H1 (cell line): Measurements from ENCODE around the gene DHRS4. TPM values are rescaled to one million over a fixed set of nuclear protein-coding genes. Genes with fewer than 3 reads are reported as not detected.
A peak's percentile ranks its signal among the peaks of the same experiment; 100 is the strongest.
"Not testable (repeated sequence)": the region's sequence is repeated elsewhere in the genome, so short reads cannot be mapped to it uniquely, and the experiment has no call there.

ENCODE experiments used
- CTCF ChIA-PET: fragments of 300-600 bp; sonication (Branson Sonifier 250); formaldehyde crosslinking; loops from one replicate; lab custom pipeline; 2021; ENCODE audit not compliant: partially characterized antibody; lab: Charles Lee
- POLR2A ChIA-PET: fragments of 300-600 bp; sonication (Branson Sonifier 250); formaldehyde crosslinking; loops from one replicate; lab custom pipeline; 2021; ENCODE audit warnings: inconsistent platforms; ENCODE audit not compliant: partially characterized antibody; lab: Charles Lee
- DNase-seq, 2 experiments: peaks; one replicate each; pipeline versions ENCODE4 v3.0.0 to v3.0.0-alpha.2; 2010 to 2022; ENCODE audit warnings: low spot score in 2 of 2, low read depth in 1 of 2, mixed read lengths in 1 of 2
- FAIRE-seq: peaks from 2 replicates; lab custom pipeline; 2011; peaks lifted over from hg19 to GRCh38; lab: Jason Lieb, UNC
- H2AFZ ChIP-seq: 2 replicates; pipeline ENCODE4 v1.8.1; 2012; ENCODE audit warnings: low read length, inconsistent platforms
- H2AK5ac ChIP-seq: 2 replicates; pipeline ENCODE4 v1.6.1; 2013; ENCODE audit warnings: low read depth, low read length
- H2BK120ac ChIP-seq: replicated peaks from 2 replicates; pipeline ENCODE3; 2013; ENCODE audit warnings: low read depth, low read length, inconsistent platforms
- H2BK12ac ChIP-seq: 2 replicates; pipeline ENCODE4 v1.6.1; 2013; ENCODE audit warnings: low read depth, low read length
- H2BK15ac ChIP-seq: 2 replicates; pipeline ENCODE4 v1.6.1; 2013; ENCODE audit warnings: low read length
- H2BK20ac ChIP-seq: 2 replicates; pipeline ENCODE4 v1.6.1; 2013; ENCODE audit warnings: low read length
- H2BK5ac ChIP-seq: 2 replicates; pipeline ENCODE4 v1.6.1; 2013; ENCODE audit warnings: low read depth, low read length
- H3K14ac ChIP-seq: 2 replicates; pipeline ENCODE4 v1.6.1; 2013; ENCODE audit warnings: inconsistent platforms; ENCODE audit not compliant: insufficient read length
- H3K18ac ChIP-seq: 2 replicates; pipeline ENCODE4 v1.6.1; 2013; ENCODE audit warnings: low read length; ENCODE audit errors: extremely low read depth
- H3K23ac ChIP-seq: 2 replicates; pipeline ENCODE4 v1.6.1; 2013; ENCODE audit warnings: inconsistent platforms; ENCODE audit not compliant: insufficient read length
- H3K23me2 ChIP-seq: 2 replicates; pipeline ENCODE4 v1.6.1; 2013; ENCODE audit warnings: low read depth, low read length
- H3K27ac ChIP-seq: 2 replicates; pipeline ENCODE4 v1.6.1; 2011; ENCODE audit warnings: low read depth, low read length, inconsistent platforms
- H3K27me3 ChIP-seq, 4 experiments: replicated peaks in 1 of 4; 1 replicate in 1 of 4; 2 replicates in 3 of 4; pipeline versions ENCODE4 v1.6.1 to v1.8.1; 2011 to 2013; ENCODE audit warnings: low read length in 3 of 4, mild to moderate bottlenecking in 3 of 4, inconsistent platforms in 2 of 4, mixed read lengths in 2 of 4, moderate library complexity in 1 of 4; ENCODE audit not compliant: control insufficient read depth in 3 of 4, insufficient read depth in 3 of 4; ENCODE audit errors: extremely low read depth in 1 of 4
- H3K36me3 ChIP-seq, 4 experiments: 2 replicates each; pipeline versions ENCODE4 v1.6.1 to v1.8.1; 2011 to 2013; ENCODE audit warnings: mild to moderate bottlenecking in 4 of 4, low read length in 3 of 4, moderate library complexity in 2 of 4, control low read depth in 1 of 4, inconsistent platforms in 1 of 4; ENCODE audit not compliant: insufficient read depth in 4 of 4, control insufficient read depth in 2 of 4
- H3K4ac ChIP-seq: replicated peaks from 2 replicates; pipeline ENCODE3; 2013; ENCODE audit warnings: low read length, low read depth, mixed read lengths, inconsistent platforms; ENCODE audit not compliant: insufficient read length
- H3K4me1 ChIP-seq, 4 experiments: replicated peaks in 1 of 4; 1 replicate in 1 of 4; 2 replicates in 3 of 4; pipeline versions ENCODE4 v1.6.1 to v1.8.1; 2011 to 2013; ENCODE audit warnings: low read length in 3 of 4, inconsistent platforms in 2 of 4, mixed read lengths in 1 of 4; ENCODE audit not compliant: insufficient read depth in 4 of 4, control insufficient read depth in 3 of 4
- H3K4me2 ChIP-seq, 2 experiments: 2 replicates each; pipeline versions ENCODE4 v1.6.1 to v1.8.1; 2011 to 2013; ENCODE audit warnings: low read depth in 2 of 2, low read length in 2 of 2, control low read depth in 1 of 2, inconsistent platforms in 1 of 2, mild to moderate bottlenecking in 1 of 2; ENCODE audit not compliant: insufficient read depth in 1 of 2
- H3K4me3 ChIP-seq, 4 experiments: fragments of 200-600, 300-600 bp in 1 of 4; sonication (generic), shearing (Covaris generic), sonication (Bioruptor Twin) in 1 of 4; 2 replicates each; pipeline versions ENCODE4 v1.5.1 to v1.8.1; 2011 to 2016; ENCODE audit warnings: low read length in 4 of 4, low read depth in 3 of 4, control low read depth in 2 of 4, inconsistent platforms in 2 of 4, mild to moderate bottlenecking in 2 of 4, mixed read lengths in 1 of 4, moderate library complexity in 1 of 4; ENCODE audit not compliant: insufficient read depth in 2 of 4; ENCODE audit errors: extremely low read depth in 1 of 4
- H3K56ac ChIP-seq: replicated peaks from 2 replicates; pipeline ENCODE3; 2013; ENCODE audit warnings: low read depth, mild to moderate bottlenecking, mixed read lengths, low read length, inconsistent platforms; ENCODE audit not compliant: insufficient read length
- H3K79me1 ChIP-seq: 2 replicates; pipeline ENCODE4 v1.6.1; 2013; ENCODE audit warnings: low read depth, low read length, control low read depth
- H3K79me2 ChIP-seq, 2 experiments: 2 replicates each; pipeline versions ENCODE4 v1.6.1 to v1.8.1; 2012 to 2013; ENCODE audit warnings: low read length in 2 of 2, mild to moderate bottlenecking in 2 of 2, inconsistent platforms in 1 of 2; ENCODE audit not compliant: insufficient read depth in 2 of 2, control insufficient read depth in 1 of 2
- H3K9ac ChIP-seq, 4 experiments: replicated peaks in 1 of 4; 1 replicate in 1 of 4; 2 replicates in 3 of 4; pipeline versions ENCODE4 v1.6.1 to v1.8.1; 2011 to 2013; ENCODE audit warnings: low read depth in 3 of 4, low read length in 3 of 4, control low read depth in 2 of 4, mild to moderate bottlenecking in 2 of 4, moderate library complexity in 2 of 4, inconsistent platforms in 1 of 4; ENCODE audit errors: extremely low read depth in 1 of 4
- H3K9me3 ChIP-seq, 2 experiments: 2 replicates each; pipeline versions ENCODE4 v1.6.1 to v1.8.1; 2012 to 2013; ENCODE audit warnings: mild to moderate bottlenecking in 2 of 2, moderate library complexity in 2 of 2, control low read depth in 1 of 2, inconsistent platforms in 1 of 2, low read depth in 1 of 2, low read length in 1 of 2, mixed read lengths in 1 of 2; ENCODE audit not compliant: insufficient read depth in 2 of 2
- H4K20me1 ChIP-seq, 2 experiments: replicated peaks in 1 of 2; 2 replicates each; pipeline versions ENCODE3 to v1.8.1; 2011 to 2013; ENCODE audit warnings: inconsistent platforms in 2 of 2, low read length in 2 of 2, mild to moderate bottlenecking in 1 of 2; ENCODE audit not compliant: insufficient read depth in 2 of 2, control insufficient read depth in 1 of 2
- H4K5ac ChIP-seq: 2 replicates; pipeline ENCODE4 v1.6.1; 2013; ENCODE audit warnings: low read length, low read depth, mixed read lengths, inconsistent platforms; ENCODE audit not compliant: insufficient read length
- H4K8ac ChIP-seq: 2 replicates; pipeline ENCODE4 v1.8.0; 2013; ENCODE audit warnings: mild to moderate bottlenecking, moderate library complexity, low read length, inconsistent platforms; ENCODE audit not compliant: insufficient read depth; ENCODE audit errors: extremely low read depth
- H4K91ac ChIP-seq: replicated peaks from 2 replicates; pipeline ENCODE3; 2013; ENCODE audit warnings: low read length, mixed read lengths, inconsistent platforms; ENCODE audit not compliant: insufficient read length
- WGBS, 2 experiments: shearing (Covaris generic) in 1 of 2; methylation state at CpG; one replicate each; pipeline versions ENCODE4 v1.1.6 to v1.1.7; 2013 to 2015; ENCODE audit warnings: low lambda C conversion rate in 2 of 2, mixed read lengths in 2 of 2, inconsistent platforms in 1 of 2, low coverage in 1 of 2, missing lambda C conversion rate in 1 of 2; ENCODE audit not compliant: insufficient replicate concordance in 2 of 2, insufficient coverage in 1 of 2, insufficient read length in 1 of 2; ENCODE audit errors: extremely low coverage in 1 of 2, missing lambda C conversion rate in 1 of 2; 5-methylcytosine and 5-hydroxymethylcytosine counted together
- polyA plus RNA-seq, 7 experiments: library from polyadenylated mRNA; depleted of rRNA in 3 of 7; stranded (reverse) in 5 of 7; unstranded in 2 of 7; fragments of >200 nt in 5 of 7; fragments of 200-250 nt in 2 of 7; gene quantifications; 1 replicate in 5 of 7; 2 replicates in 1 of 7; 4 replicates in 1 of 7; pipeline versions ENCODE4 v1.2.1 to v1.2.3, GENCODE V29; 2011 to 2013; ENCODE audit warnings: missing spikeins in 2 of 7, mixed read lengths in 2 of 7
- total RNA-seq: library from RNA; stranded (reverse); fragmentation: NEBNext Ultra II Directional; extraction: Animal tissue kit (Norgen Biotek cat#: 25700); gene quantifications from 2 replicates; pipeline ENCODE4 v1.2.1, GENCODE V29; 2021

The DHRS4 gene
- total and polyA plus RNA-seq, 2 of the 8 experiments (the other 6 are each of a cell fraction or from before 2014, with no cell fraction given): 11.7 to 16.2 TPM

DNA sequence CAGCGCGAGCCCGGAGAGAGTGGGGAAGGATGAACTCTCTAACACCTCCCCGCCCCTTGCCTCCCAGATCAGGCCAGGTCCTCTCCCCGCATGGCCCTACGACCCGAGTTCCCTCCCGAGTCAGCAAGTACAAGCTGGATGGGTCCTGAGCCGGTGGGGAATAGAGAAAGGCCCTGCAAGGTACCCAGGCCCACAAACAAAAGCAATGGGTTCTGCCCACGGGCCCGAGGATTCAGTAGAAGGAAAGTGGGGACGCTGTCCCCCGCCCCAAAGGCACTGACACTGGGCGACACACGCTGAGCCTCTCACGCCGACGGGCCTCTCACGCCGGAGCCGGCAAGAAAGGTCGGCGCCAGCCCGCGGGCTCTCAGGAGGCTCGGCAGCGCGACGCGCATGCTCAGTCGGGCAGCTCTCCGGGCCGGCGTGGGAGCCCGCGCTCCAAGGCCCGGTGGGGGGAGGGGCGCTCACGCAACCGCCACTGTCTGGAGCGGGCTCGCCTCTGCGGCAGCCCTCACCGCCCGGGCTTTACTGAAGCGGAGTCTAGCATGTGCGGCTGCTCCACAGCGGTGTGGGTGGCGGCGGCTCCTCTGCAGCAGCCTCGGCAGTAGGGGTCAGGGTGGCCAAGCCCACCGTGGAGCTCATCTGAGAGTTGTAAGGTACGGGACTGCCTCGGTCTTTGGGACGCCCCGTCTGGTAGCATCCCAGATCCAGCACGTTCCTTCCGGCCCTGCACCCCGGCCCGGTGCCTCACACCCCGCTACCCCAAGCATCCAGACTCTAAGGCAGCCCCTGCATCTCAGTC, 16.1 kb downstream of the DHRS4 start:
- H2AK5ac ChIP-seq, H2BK120ac ChIP-seq, H2BK12ac ChIP-seq, H3K23me2 ChIP-seq, H3K27ac ChIP-seq, H4K20me1 ChIP-seq, H3K79me1 ChIP-seq, H3K36me3 ChIP-seq, H3K9me3 ChIP-seq, H2BK20ac ChIP-seq, FAIRE-seq, CTCF ChIA-PET, H3K27me3 ChIP-seq, H3K56ac ChIP-seq, H2BK15ac ChIP-seq, H3K79me2 ChIP-seq, H2AFZ ChIP-seq, H4K5ac ChIP-seq, H4K91ac ChIP-seq, H3K18ac ChIP-seq, H2BK5ac ChIP-seq, H3K14ac ChIP-seq, POLR2A ChIA-PET, H3K4ac ChIP-seq, H3K4me1 ChIP-seq, H3K23ac ChIP-seq, H3K9ac ChIP-seq: not testable (repeated sequence)
- WGBS, 2 experiments: 29% methylated on average over 22 of the region's 61 CpGs; no CpG with 5 or more reads in 1 of the 2 experiments
- peak overlapping the region; percentile 51; the same call in 1 of the 2 replicates for H4K8ac ChIP-seq
- peak overlapping the region; percentile 59 for H3K4me2 ChIP-seq
- H3K4me3 ChIP-seq: peak overlapping the region; percentile 3 to 46 (median 18); a peak in 5 of 8 replicates
- peak in 1 of 2 experiments; percentile 68 for DNase-seq
